ENCODE results near the gene LRRN2. TPM values are rescaled to one million over a fixed set of nuclear protein-coding genes. Genes with fewer than 3 reads are reported as not detected.

The LRRN2 gene
- total RNA-seq, 1 experiment from 2014 or later, result 5.3 TPM

GRCh38 chr1:204602871-204603542 is 82.5 kb downstream of the LRRN2 start:
- Mint-ChIP-seq H3K4me1 (peaks cover 33% of the 10 kb centered on the region), H3K27ac (no peak overlapping the region), H3K9me3 (peaks cover 8% of the 10 kb centered on the region), H3K27me3 (ENCODE audit: low read depth) (peaks cover 13% of the 10 kb centered on the region), H3K4me3 (no peak overlapping the region), H3K36me3 (no peaks in the 10 kb centered on the region)
- POLR2A ChIA-PET, result no interaction called here
- ATAC-seq (no peak), DNase-seq (ENCODE audit: low spot score) (no peak)
- CTCF ChIA-PET, result interaction anchor here (1.1 to 1.9 kb wide), 5 partner anchors 21 to 160 kb away, joined by 3 to 13 read pairs (median 3); no protein-coding TSS in a partner anchor
- TF ChIP-seq ZNF219 (CRISPR knock-in tag; IDR thresholded peaks at IDR 0.05; ENCODE audit: borderline replicate concordance), result no peak
- no peak for TF ChIP-seq ZNF317 (CRISPR knock-in tag; IDR thresholded peaks at IDR 0.05; ENCODE audit: borderline replicate concordance, low read depth)
- TF ChIP-seq CTCF (IDR thresholded peaks at IDR 0.05), result no peak
- TF ChIP-seq ZNF281 (CRISPR knock-in tag; IDR thresholded peaks at IDR 0.05), result no peak
- no peak for TF ChIP-seq SOX15 (CRISPR knock-in tag; IDR thresholded peaks at IDR 0.05)
- no peak for TF ChIP-seq ARID4B (CRISPR knock-in tag; IDR thresholded peaks at IDR 0.05; ENCODE audit: borderline replicate concordance)
- no peak for TF ChIP-seq FOXJ3 (CRISPR knock-in tag; IDR thresholded peaks at IDR 0.05; ENCODE audit: borderline replicate concordance)
- TF ChIP-seq ZBTB43 (CRISPR knock-in tag; IDR thresholded peaks at IDR 0.05), result no peak
- TF ChIP-seq MXD4 (CRISPR knock-in tag; IDR thresholded peaks at IDR 0.05; ENCODE audit: borderline replicate concordance), result no peak
- TF ChIP-seq ZNF138 (CRISPR knock-in tag; conservative IDR thresholded peaks at IDR 0.05), result no peak
- TF ChIP-seq ETV6 (CRISPR knock-in tag; IDR thresholded peaks at IDR 0.05), result no peak
- TF ChIP-seq ATF2 (CRISPR knock-in tag; IDR thresholded peaks at IDR 0.05; ENCODE audit: borderline replicate concordance, low read depth), result no peak

Data from WTC11 (cell line).